Neuron (in vitro differentiated cells): Measurements from ENCODE around the gene ALMS1.

Source experiments
- H2AFZ ChIP-seq: one replicate; pipeline ENCODE4 v1.6.1; 2013; ENCODE audit warnings: low read depth, mild to moderate bottlenecking, inconsistent platforms, low read length, moderate library complexity
- H3K27me3 ChIP-seq: one replicate; pipeline ENCODE4 v1.6.1; 2013; ENCODE audit warnings: low read length; ENCODE audit not compliant: insufficient read depth
- H3K36me3 ChIP-seq: one replicate; pipeline ENCODE4 v1.6.1; 2013; ENCODE audit warnings: low read length; ENCODE audit not compliant: insufficient read depth
- H3K4me1 ChIP-seq: one replicate; pipeline ENCODE4 v1.6.1; 2013; ENCODE audit warnings: low read length; ENCODE audit not compliant: insufficient read depth
- H3K4me3 ChIP-seq: 2 replicates; pipeline ENCODE4 v1.5.1; 2013; ENCODE audit warnings: mild to moderate bottlenecking, low read length, moderate library complexity
- H3K9me3 ChIP-seq: one replicate; pipeline ENCODE4 v1.6.1; 2013; ENCODE audit warnings: low read length

The ALMS1 gene

GRCh38 chr2:73374269-73374668, 11.4 kb upstream of the ALMS1 start:
- no peaks in the 10 kb centered on the region for H3K4me1 ChIP-seq
- no peaks in the 10 kb centered on the region for H3K9me3 ChIP-seq
- H3K27me3 ChIP-seq: peaks cover 2% of the 10 kb centered on the region
- H3K36me3 ChIP-seq: no peaks in the 10 kb centered on the region
- H3K4me3 ChIP-seq: no peak overlapping the region
- H2AFZ ChIP-seq: no peak overlapping the region

GRCh38 chr2:73376681-73377080, 9.0 kb upstream of the ALMS1 start:
- Histone ChIP-seq H2AFZ (no peak overlapping the region), H3K36me3 (no peaks in the 10 kb centered on the region), H3K9me3 (no peaks in the 10 kb centered on the region), H3K4me3 (no peak overlapping the region), H3K4me1 (no peaks in the 10 kb centered on the region), H3K27me3 (peaks cover 9% of the 10 kb centered on the region)

GRCh38 chr2:73383036-73383435, 2.6 kb upstream of the ALMS1 start:
- H3K4me3 ChIP-seq: no peak overlapping the region
- no peaks in the 10 kb centered on the region for H3K9me3 ChIP-seq
- H3K4me1 ChIP-seq: peaks cover 9% of the 10 kb centered on the region
- H3K36me3 ChIP-seq: no peaks in the 10 kb centered on the region
- H2AFZ ChIP-seq: no peak overlapping the region
- H3K27me3 ChIP-seq: peaks cover 18% of the 10 kb centered on the region

- no peaks in the 10 kb centered on the region for H3K9me3 ChIP-seq
- peaks cover 12% of the 10 kb centered on the region for H3K27me3 ChIP-seq
- no peaks in the 10 kb centered on the region for H3K36me3 ChIP-seq
- peak overlapping the region; percentile 100 for H3K4me3 ChIP-seq
- H3K4me1 ChIP-seq: peaks cover 9% of the 10 kb centered on the region
- peak overlapping the region; percentile 97 for H2AFZ ChIP-seq
Measured at GRCh38 chr2:73385123-73385503, 523 bp upstream of the ALMS1 start.

- Histone ChIP-seq H3K4me1 (peaks cover 9% of the 10 kb centered on the region), H3K27me3 (peaks cover 12% of the 10 kb centered on the region), H3K9me3 (no peaks in the 10 kb centered on the region), H3K36me3 (peaks cover 3% of the 10 kb centered on the region), H3K4me3 (peak overlapping the region; percentile 100), H2AFZ (peak overlapping the region; percentile 81)
Measured at GRCh38 chr2:73386342-73386868, 769 bp downstream of the ALMS1 start.

GRCh38 chr2:73386894-73387636, 1.4 kb downstream of the ALMS1 start:
- peak overlapping the region; percentile 81 for H2AFZ ChIP-seq
- peaks cover 3% of the 10 kb centered on the region for H3K36me3 ChIP-seq
- no peaks in the 10 kb centered on the region for H3K9me3 ChIP-seq
- H3K4me1 ChIP-seq: peaks cover 9% of the 10 kb centered on the region
- H3K4me3 ChIP-seq: peak overlapping the region; percentile 100
- peaks cover 8% of the 10 kb centered on the region for H3K27me3 ChIP-seq

- Histone ChIP-seq H3K36me3 (peaks cover 16% of the 10 kb centered on the region), H3K27me3 (no peaks in the 10 kb centered on the region), H2AFZ (no peak overlapping the region), H3K4me3 (no peak overlapping the region), H3K9me3 (peaks cover 22% of the 10 kb centered on the region), H3K4me1 (no peaks in the 10 kb centered on the region)
Measured at GRCh38 chr2:73402386-73403103, 16.9 kb downstream of the ALMS1 start.

GRCh38 chr2:73403237-73403636, 17.6 kb downstream of the ALMS1 start:
- Histone ChIP-seq H3K27me3 (no peaks in the 10 kb centered on the region), H3K36me3 (peaks cover 16% of the 10 kb centered on the region), H2AFZ (no peak overlapping the region), H3K4me3 (no peak overlapping the region), H3K4me1 (no peaks in the 10 kb centered on the region), H3K9me3 (peaks cover 22% of the 10 kb centered on the region)

- no peaks in the 10 kb centered on the region for H3K4me1 ChIP-seq
- H2AFZ ChIP-seq: no peak overlapping the region
- H3K27me3 ChIP-seq: no peaks in the 10 kb centered on the region
- no peak overlapping the region for H3K4me3 ChIP-seq
- H3K36me3 ChIP-seq: peaks cover 16% of the 10 kb centered on the region
- peaks cover 16% of the 10 kb centered on the region for H3K9me3 ChIP-seq
Measured at GRCh38 chr2:73404409-73404808, 18.8 kb downstream of the ALMS1 start.

GRCh38 chr2:73406996-73407395, 21.4 kb downstream of the ALMS1 start:
- H2AFZ ChIP-seq: no peak overlapping the region
- peaks cover 16% of the 10 kb centered on the region for H3K9me3 ChIP-seq
- H3K27me3 ChIP-seq: no peaks in the 10 kb centered on the region
- peaks cover 18% of the 10 kb centered on the region for H3K36me3 ChIP-seq
- no peak overlapping the region for H3K4me3 ChIP-seq
- no peaks in the 10 kb centered on the region for H3K4me1 ChIP-seq

GRCh38 chr2:73408198-73408597, 22.6 kb downstream of the ALMS1 start:
- Histone ChIP-seq H3K4me3 (no peak overlapping the region), H3K36me3 (peaks cover 18% of the 10 kb centered on the region), H2AFZ (no peak overlapping the region), H3K9me3 (peaks cover 18% of the 10 kb centered on the region), H3K27me3 (no peaks in the 10 kb centered on the region), H3K4me1 (no peaks in the 10 kb centered on the region)

- H3K27me3 ChIP-seq: no peaks in the 10 kb centered on the region
- H3K4me3 ChIP-seq: no peak overlapping the region
- peaks cover 6% of the 10 kb centered on the region for H3K9me3 ChIP-seq
- no peak overlapping the region for H2AFZ ChIP-seq
- H3K4me1 ChIP-seq: no peaks in the 10 kb centered on the region
- H3K36me3 ChIP-seq: peaks cover 20% of the 10 kb centered on the region
Measured at GRCh38 chr2:73414696-73415095, 29.1 kb downstream of the ALMS1 start.

- Histone ChIP-seq H3K9me3 (peaks cover 3% of the 10 kb centered on the region), H2AFZ (no peak overlapping the region), H3K4me1 (no peaks in the 10 kb centered on the region), H3K27me3 (no peaks in the 10 kb centered on the region), H3K4me3 (no peak overlapping the region), H3K36me3 (peaks cover 24% of the 10 kb centered on the region)
Measured at GRCh38 chr2:73415906-73416305, 30.3 kb downstream of the ALMS1 start.
